Measurements from ENCODE around the gene JAKMIP2. TPM values are rescaled to one million over a fixed set of nuclear protein-coding genes. Genes with fewer than 3 reads are reported as not detected.
A peak's percentile ranks its signal among the peaks of the same experiment; 100 is the strongest.

Gene JAKMIP2
- total RNA-seq, 6 experiments from 2014 or later, result 0.07 to 0.56 (median 0.31) TPM

DNA sequence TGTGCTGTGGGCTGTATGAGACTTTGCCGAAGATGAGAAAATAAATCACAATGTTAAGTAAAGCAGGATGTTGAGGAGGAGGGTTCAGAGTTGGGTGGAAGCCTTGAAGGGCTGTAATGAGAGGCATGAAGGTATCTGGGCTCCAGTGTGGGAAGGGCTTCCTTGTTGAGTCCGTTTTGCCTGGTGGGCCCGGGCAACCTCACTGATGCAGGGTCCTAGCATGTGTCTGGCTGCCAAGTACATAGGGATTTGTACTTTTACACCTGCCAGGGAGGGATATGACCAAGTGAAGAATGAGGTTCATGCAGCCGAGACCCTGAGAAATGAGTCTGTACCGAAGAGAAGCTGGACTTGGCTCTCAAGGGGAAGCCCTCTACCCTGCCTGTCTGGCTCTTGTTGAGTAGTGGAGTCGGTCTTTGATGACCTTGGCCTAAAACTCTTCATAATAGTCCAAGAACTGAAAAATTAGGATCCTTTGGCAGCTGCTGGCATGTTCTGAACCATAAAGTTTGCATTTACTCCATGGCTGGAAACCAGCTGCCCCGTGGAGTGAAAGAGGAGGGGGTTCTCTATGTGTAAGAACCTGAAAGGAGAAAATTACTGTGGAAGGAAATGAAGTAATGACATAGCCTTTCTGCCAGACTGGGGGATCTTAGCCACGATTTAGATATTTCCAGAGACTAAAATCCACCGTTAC lies 213.7 kb downstream of the JAKMIP2 start:
- DNase-seq (no peak), ATAC-seq (no peak)
- Histone ChIP-seq H3K36me3 (no peaks in the 10 kb centered on the region), H3K9me3 (no peaks in the 10 kb centered on the region), H3K4me3 (no peak overlapping the region), H3K27me3 (no peaks in the 10 kb centered on the region), H3K4me1 (no peaks in the 10 kb centered on the region), H3K27ac (no peak overlapping the region)
- TF ChIP-seq POLR2A (IDR thresholded peaks at IDR 0.05), result no peak
- TF ChIP-seq, protein P1, sequence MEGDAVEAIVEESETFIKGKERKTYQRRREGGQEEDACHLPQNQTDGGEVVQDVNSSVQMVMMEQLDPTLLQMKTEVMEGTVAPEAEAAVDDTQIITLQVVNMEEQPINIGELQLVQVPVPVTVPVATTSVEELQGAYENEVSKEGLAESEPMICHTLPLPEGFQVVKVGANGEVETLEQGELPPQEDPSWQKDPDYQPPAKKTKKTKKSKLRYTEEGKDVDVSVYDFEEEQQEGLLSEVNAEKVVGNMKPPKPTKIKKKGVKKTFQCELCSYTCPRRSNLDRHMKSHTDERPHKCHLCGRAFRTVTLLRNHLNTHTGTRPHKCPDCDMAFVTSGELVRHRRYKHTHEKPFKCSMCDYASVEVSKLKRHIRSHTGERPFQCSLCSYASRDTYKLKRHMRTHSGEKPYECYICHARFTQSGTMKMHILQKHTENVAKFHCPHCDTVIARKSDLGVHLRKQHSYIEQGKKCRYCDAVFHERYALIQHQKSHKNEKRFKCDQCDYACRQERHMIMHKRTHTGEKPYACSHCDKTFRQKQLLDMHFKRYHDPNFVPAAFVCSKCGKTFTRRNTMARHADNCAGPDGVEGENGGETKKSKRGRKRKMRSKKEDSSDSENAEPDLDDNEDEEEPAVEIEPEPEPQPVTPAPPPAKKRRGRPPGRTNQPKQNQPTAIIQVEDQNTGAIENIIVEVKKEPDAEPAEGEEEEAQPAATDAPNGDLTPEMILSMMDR (IDR thresholded peaks at IDR 0.05), result no peak
- intact Hi-C loops (cut with DNase I), result no loop called here
- 80% methylated on average over 9 of the region's 9 CpGs for WGBS (ENCODE audit: insufficient coverage, low coverage, low lambda C conversion rate, missing lambda C conversion rate)

DNA sequence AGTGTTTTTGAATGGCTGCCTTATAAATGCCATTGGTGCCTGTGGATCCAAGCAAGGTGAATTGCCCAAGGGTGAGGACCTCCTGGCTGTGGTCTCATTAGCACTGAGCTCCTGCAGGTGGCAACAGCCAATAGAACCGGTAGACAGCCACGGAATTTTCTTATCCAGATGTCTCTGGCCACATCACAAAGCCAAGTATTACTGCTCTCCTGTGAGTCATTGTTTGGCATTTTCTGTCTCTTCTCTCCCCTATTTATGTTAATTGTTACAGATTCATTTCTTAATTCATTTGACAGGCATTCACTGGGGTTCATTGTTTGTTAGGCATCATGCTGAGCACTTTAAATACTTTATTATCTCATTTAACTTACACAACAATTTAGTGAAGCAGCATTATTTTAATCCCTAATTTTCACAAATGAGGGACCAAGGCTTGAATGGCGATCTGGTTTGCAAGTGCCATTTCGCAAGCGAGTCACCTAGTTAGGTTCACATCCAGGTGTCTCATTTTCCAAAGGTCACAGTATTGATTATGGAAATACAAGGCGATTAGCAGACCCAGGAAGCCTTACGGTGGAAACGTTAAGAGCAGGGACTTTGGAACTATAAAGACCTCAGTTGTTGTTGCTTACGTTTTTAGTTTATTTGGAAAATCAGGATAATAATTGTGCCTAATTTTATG lies 214.5 kb downstream of the JAKMIP2 start:
- H3K4me1 ChIP-seq, result no peaks in the 10 kb centered on the region
- WGBS (ENCODE audit: insufficient coverage, low coverage, low lambda C conversion rate, missing lambda C conversion rate), result 17% methylated on average over 9 of the region's 9 CpGs
- intact Hi-C loops (cut with DNase I), result no loop called here

DNA sequence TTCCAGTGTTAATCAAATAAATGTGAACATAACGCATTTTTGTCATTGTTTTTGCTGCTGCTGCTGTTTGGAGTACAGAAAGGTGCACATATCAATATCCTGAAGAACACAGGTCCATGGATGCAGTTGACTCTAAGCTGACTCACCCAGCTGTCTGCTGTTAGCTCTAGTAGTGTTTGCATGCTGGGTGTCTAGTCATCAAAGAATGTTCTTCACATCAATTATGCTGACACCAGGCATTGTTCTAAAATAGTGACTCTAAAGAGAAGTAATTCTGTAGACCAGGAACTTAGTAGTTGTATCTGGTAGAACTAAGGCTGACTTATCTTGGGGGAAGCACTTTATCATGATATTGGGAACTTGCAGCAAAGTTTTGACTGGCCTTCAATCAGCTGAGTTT lies 217.0 kb downstream of the JAKMIP2 start:
- H3K27ac ChIP-seq, result no peak overlapping the region
- H3K27me3 ChIP-seq, result no peaks in the 10 kb centered on the region
- no peak for TF ChIP-seq POLR2A (IDR thresholded peaks at IDR 0.05)
- TF ChIP-seq, protein P1 (IDR thresholded peaks at IDR 0.05), result no peak
- WGBS (ENCODE audit: insufficient coverage, low coverage, low lambda C conversion rate, missing lambda C conversion rate), result 67% methylated on average over 1 of the region's 1 CpG
- no peaks in the 10 kb centered on the region for H3K4me1 ChIP-seq
- H3K9me3 ChIP-seq, result no peaks in the 10 kb centered on the region
- DNase-seq (no peak), ATAC-seq (no peak)
- no peak overlapping the region for H3K4me3 ChIP-seq
- intact Hi-C loops (cut with DNase I), result no loop called here
- no peaks in the 10 kb centered on the region for H3K36me3 ChIP-seq

More for the DNA sequence above, 214.5 kb downstream of the JAKMIP2 start:
- H3K4me3 ChIP-seq, result no peak overlapping the region
- no peak for DNase-seq
- no peaks in the 10 kb centered on the region for H3K27me3 ChIP-seq
- H3K9me3 ChIP-seq, result no peaks in the 10 kb centered on the region
- peak; percentile 40 to 81 (median 56) for ATAC-seq
- no peaks in the 10 kb centered on the region for H3K36me3 ChIP-seq
- no peak for TF ChIP-seq POLR2A (IDR thresholded peaks at IDR 0.05)
- TF ChIP-seq, protein P1 (IDR thresholded peaks at IDR 0.05), result no peak
- no peak overlapping the region for H3K27ac ChIP-seq

DNA sequence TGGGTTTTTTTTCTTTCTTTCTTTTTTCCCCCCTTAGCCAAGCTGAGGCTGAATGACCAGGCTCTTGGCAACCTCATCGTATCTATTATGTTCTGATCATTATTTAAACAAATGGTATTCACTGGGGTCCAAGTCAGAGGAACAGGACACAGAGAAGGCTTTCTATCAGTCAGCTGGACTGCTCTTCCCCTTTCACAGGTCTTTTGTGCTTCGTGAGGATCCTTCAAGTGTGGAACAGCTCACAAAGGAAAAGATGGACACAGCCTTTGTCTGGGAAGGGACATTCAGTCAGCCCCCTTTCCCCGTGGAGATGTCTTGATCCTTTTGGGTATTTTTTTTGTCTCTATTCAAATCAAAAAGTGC lies 218.4 kb downstream of the JAKMIP2 start:
- no peak for ATAC-seq
- H3K4me3 ChIP-seq, result no peak overlapping the region
- WGBS (ENCODE audit: insufficient coverage, low coverage, low lambda C conversion rate, missing lambda C conversion rate), result 53% methylated on average over 3 of the region's 3 CpGs
- intact Hi-C loops (cut with DNase I), result no loop called here
- H3K9me3 ChIP-seq, result no peaks in the 10 kb centered on the region
- DNase-seq, result no peak
- TF ChIP-seq POLR2A (IDR thresholded peaks at IDR 0.05), result no peak
- TF ChIP-seq, protein P1 (IDR thresholded peaks at IDR 0.05), result no peak
- H3K36me3 ChIP-seq, result no peaks in the 10 kb centered on the region
- no peaks in the 10 kb centered on the region for H3K27me3 ChIP-seq
- H3K27ac ChIP-seq, result no peak overlapping the region
- H3K4me1 ChIP-seq, result no peaks in the 10 kb centered on the region
